SK-N-SH treated with all-trans-retinoic acid at 6 μM for 48 hours (cell line): Measurements from ENCODE around the gene AP2M1.

Experiments used
- ARNTL ChIP-seq: fragments of 450-650 bp; formaldehyde crosslinking; IDR thresholded peaks from 2 replicates; pipeline ENCODE4 v1.5.0; 2020; ENCODE audit warnings: low read depth, mild to moderate bottlenecking, moderate library complexity, borderline replicate concordance
- CSDC2 ChIP-seq: fragments of 250-450 bp; sonication (Bioruptor Pico); IDR thresholded peaks from 2 replicates; pipeline ENCODE4 v1.5.0; 2020; ENCODE audit warnings: mild to moderate bottlenecking, moderate library complexity
- ESRRG ChIP-seq: fragments of 250-450 bp; sonication (Bioruptor Pico); IDR thresholded peaks from 2 replicates; pipeline ENCODE4 v1.6.1; 2021; ENCODE audit warnings: mild to moderate bottlenecking
- ISL1 ChIP-seq: fragments of 250-450 bp; sonication (Bioruptor Pico); IDR thresholded peaks from 2 replicates; pipeline ENCODE4 v2.1.2; 2022; ENCODE audit warnings: mild to moderate bottlenecking, moderate library complexity
- OSR1 ChIP-seq: fragments of 250-450 bp; sonication (Bioruptor Pico); IDR thresholded peaks from 2 replicates; pipeline ENCODE4 v1.8.0; 2022; ENCODE audit warnings: moderate library complexity, mild to moderate bottlenecking, inconsistent platforms
- PPARA ChIP-seq: fragments of 250-450 bp; sonication (Bioruptor Pico); IDR thresholded peaks from 2 replicates; pipeline ENCODE4 v1.5.0; 2020; ENCODE audit warnings: mild to moderate bottlenecking, borderline replicate concordance
- TCF4 ChIP-seq: fragments of 250-450 bp; sonication (Bioruptor Pico); IDR thresholded peaks from 2 replicates; pipeline ENCODE4 v1.8.0; 2021; ENCODE audit warnings: mild to moderate bottlenecking, moderate library complexity, borderline replicate concordance
- TOX ChIP-seq: fragments of 250-450 bp; sonication (Bioruptor Pico); IDR thresholded peaks from 2 replicates; pipeline ENCODE4 v1.8.0; 2021; ENCODE audit warnings: mild to moderate bottlenecking, moderate library complexity, borderline replicate concordance
- ZC3H10 ChIP-seq: fragments of 250-450 bp; sonication (Bioruptor Pico); IDR thresholded peaks from 2 replicates; pipeline ENCODE4 v1.5.1; 2021; ENCODE audit warnings: mild to moderate bottlenecking, moderate library complexity
- ZNF565 ChIP-seq: fragments of 450-650 bp; formaldehyde crosslinking; conservative IDR thresholded peaks from 2 replicates; pipeline ENCODE4 v1.5.0; 2020; ENCODE audit warnings: low read depth, mild to moderate bottlenecking, moderate library complexity
- ZNF70 ChIP-seq: fragments of 450-650 bp; formaldehyde crosslinking; IDR thresholded peaks from 2 replicates; pipeline ENCODE4 v1.5.0; 2020; ENCODE audit warnings: mild to moderate bottlenecking, moderate library complexity
- ZNF8 ChIP-seq: fragments of 450-650 bp; formaldehyde crosslinking; IDR thresholded peaks from 2 replicates; pipeline ENCODE4 v1.5.0; 2020; ENCODE audit warnings: mild to moderate bottlenecking, moderate library complexity
- TF ChIP-seq, protein P1 (sequence below): fragments of 250-450 bp; sonication (Bioruptor Pico); IDR thresholded peaks from 2 replicates; pipeline ENCODE4 v1.8.0; 2020; ENCODE audit warnings: mild to moderate bottlenecking, moderate library complexity, borderline replicate concordance

DNA sequence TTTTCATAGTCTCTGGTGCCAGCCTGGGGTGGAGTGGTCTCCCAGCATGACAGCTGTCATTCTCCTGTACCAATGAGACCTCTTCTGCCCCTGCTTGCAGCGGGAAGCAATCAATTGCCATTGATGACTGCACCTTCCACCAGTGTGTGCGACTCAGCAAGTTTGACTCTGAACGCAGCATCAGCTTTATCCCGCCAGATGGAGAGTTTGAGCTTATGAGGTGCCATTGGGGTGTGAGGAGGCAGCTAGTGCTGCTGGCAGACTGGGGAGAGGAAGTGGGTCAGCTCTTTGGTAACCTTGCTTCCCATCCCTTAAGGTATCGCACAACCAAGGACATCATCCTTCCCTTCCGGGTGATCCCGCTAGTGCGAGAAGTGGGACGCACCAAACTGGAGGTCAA lies 6.9 kb downstream of the AP2M1 start:
- TF ChIP-seq, protein P1, sequence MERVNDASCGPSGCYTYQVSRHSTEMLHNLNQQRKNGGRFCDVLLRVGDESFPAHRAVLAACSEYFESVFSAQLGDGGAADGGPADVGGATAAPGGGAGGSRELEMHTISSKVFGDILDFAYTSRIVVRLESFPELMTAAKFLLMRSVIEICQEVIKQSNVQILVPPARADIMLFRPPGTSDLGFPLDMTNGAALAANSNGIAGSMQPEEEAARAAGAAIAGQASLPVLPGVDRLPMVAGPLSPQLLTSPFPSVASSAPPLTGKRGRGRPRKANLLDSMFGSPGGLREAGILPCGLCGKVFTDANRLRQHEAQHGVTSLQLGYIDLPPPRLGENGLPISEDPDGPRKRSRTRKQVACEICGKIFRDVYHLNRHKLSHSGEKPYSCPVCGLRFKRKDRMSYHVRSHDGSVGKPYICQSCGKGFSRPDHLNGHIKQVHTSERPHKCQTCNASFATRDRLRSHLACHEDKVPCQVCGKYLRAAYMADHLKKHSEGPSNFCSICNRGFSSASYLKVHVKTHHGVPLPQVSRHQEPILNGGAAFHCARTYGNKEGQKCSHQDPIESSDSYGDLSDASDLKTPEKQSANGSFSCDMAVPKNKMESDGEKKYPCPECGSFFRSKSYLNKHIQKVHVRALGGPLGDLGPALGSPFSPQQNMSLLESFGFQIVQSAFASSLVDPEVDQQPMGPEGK (CRISPR knock-in tag), result no peak
- no peak for TF ChIP-seq ZNF8 (CRISPR knock-in tag)
- no peak for TF ChIP-seq TOX
- TF ChIP-seq ZNF70 (CRISPR knock-in tag), result no peak
- TF ChIP-seq ESRRG (CRISPR knock-in tag), result no peak
- TF ChIP-seq ARNTL, result no peak
- TF ChIP-seq OSR1 (CRISPR knock-in tag), result no peak
- no peak for TF ChIP-seq ISL1 (CRISPR knock-in tag)
- no peak for TF ChIP-seq TCF4 (CRISPR knock-in tag)
- no peak for TF ChIP-seq CSDC2 (CRISPR knock-in tag)
- TF ChIP-seq ZNF565 (CRISPR knock-in tag), result no peak
- no peak for TF ChIP-seq ZC3H10
- TF ChIP-seq PPARA, result no peak
